WI38 (cell line): Measurements from ENCODE around the gene ALG9.

Source experiments
- H3K4me3 ChIP-seq: 2 replicates; pipeline ENCODE4 v1.5.1; 2011; ENCODE audit warnings: low read depth, mild to moderate bottlenecking, control low read depth, low read length
- CTCF ChIP-seq: IDR thresholded peaks from 2 replicates; pipeline ENCODE4 v1.5.1; 2012; ENCODE audit warnings: low read depth, mild to moderate bottlenecking, control low read depth, low read length

Gene ALG9

DNA sequence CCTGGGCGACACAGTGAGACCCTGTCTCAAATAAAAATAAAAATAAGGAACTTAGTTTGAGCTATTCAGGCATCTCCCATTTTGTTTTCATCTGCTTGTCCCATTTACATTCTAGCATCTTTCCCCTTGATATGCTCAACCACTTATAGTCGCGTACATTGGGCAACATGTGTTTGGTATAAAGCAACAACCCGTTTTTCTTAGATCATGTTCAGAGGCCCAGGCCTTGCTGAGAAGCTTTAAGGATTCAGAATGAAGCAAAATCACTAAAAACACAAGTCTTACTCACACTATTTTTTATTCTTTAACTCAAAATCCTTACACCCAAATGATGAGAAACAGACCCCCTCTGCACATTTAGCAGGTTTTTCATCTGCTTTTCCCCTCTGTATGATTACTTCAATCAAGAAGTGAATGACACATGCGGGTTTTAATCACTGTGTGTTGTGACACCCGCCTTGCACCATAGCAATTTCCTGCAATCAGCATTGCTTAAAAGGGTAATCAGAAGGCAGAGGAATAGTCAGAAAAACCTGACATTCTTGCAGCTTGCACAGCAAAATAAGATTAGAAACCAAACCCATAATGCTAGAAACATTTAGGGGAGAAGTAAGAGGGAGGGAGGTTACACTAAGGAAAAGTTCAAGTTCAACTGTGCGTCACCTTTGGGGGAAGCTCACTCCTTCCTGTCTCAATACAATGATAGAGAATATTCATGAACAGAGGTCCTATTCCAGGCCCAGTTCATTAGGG, 25.9 kb downstream of the ALG9 start:
- H3K4me3 ChIP-seq, result no peak overlapping the region
- no peak for TF ChIP-seq CTCF

- no peak for TF ChIP-seq CTCF
- H3K4me3 ChIP-seq, result no peak overlapping the region
These were observed 27.7 kb downstream of the ALG9 start for GRCh38 chr11:111843661-111844060.

- no peak overlapping the region for H3K4me3 ChIP-seq
- TF ChIP-seq CTCF, result peak; percentile 58
These were observed 29.9 kb downstream of the ALG9 start for GRCh38 chr11:111841370-111842053.

GRCh38 chr11:111840143-111840542, 31.2 kb downstream of the ALG9 start:
- H3K4me3 ChIP-seq, result no peak overlapping the region
- TF ChIP-seq CTCF, result no peak

GRCh38 chr11:111838054-111838453, 33.3 kb downstream of the ALG9 start:
- TF ChIP-seq CTCF, result no peak
- no peak overlapping the region for H3K4me3 ChIP-seq

DNA sequence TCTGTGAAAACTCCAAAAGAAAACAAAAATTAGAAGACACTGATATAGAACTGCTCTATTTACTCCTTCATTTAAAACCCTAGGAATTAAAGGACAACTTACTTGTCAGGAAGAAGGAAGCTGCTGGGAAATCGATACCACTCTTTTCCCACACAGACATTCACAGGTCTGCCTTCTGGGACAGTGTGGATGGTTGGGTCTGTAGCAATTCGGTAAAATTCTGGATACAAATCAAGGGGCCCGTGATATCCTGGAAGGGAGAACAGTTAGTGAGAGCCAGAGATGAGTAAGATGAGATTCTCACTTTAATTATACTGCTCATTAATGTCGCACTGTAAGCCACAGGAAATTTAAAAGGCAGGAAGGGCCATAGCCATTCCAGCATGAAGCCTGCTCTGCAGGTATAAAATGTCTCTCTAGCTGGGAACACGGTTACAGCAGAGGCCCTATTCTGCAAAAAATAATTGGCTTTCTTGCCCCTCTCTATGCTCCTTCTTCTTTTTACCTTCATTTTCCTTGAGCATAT, 34.0 kb downstream of the ALG9 start:
- TF ChIP-seq CTCF, result no peak
- no peak overlapping the region for H3K4me3 ChIP-seq

DNA sequence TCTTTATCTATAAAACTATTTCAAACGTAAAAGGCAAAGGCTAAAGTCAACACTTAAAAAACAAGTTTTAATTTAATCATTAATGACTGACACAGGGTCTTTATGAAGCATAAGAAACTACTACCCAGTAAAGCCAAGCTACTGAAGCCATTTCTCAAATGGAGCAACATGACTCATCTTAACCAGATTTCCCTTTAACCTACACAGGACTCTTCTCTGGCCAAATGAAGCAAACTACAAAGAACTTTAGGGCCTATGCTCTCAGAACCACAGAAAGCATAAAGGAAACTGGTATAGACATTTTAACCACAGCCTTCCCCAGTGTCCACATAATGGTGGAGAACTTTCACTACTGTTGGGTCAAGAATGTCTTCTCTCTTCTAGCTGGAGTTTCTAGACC, 34.7 kb downstream of the ALG9 start:
- no peak for TF ChIP-seq CTCF
- no peak overlapping the region for H3K4me3 ChIP-seq
